Lung (tissue), 12 donors: Measurements from ENCODE around the gene NT5M. TPM values are rescaled to one million over a fixed set of nuclear protein-coding genes. Genes with fewer than 3 reads are reported as not detected.

Experiments
- ATAC-seq: fragments of 200-7000 bp; cut with Tn5 transposase; one replicate; pipeline ENCODE4 v1.9.1; 2020; ENCODE audit warnings: moderate number of reproducible peaks; ENCODE audit not compliant: insufficient read depth, low FRiP score
- DNase-seq, 3 donors: peaks; one replicate each; pipeline ENCODE4 v3.0.0-alpha.2; 2013 to 2017
- H3K27ac ChIP-seq, 2 donors: one replicate each; pipeline ENCODE4 v1.5.1; 2013; ENCODE audit warnings: mild to moderate bottlenecking in 2 of 2, moderate library complexity in 2 of 2, control low read depth in 1 of 2, inconsistent platforms in 1 of 2, low read depth in 1 of 2, low read length in 1 of 2
- H3K27me3 ChIP-seq, 3 donors: one replicate each; pipeline ENCODE4 v1.5.1; 2013; ENCODE audit warnings: low read length in 2 of 3; ENCODE audit not compliant: control insufficient read depth in 3 of 3, insufficient read depth in 3 of 3
- H3K36me3 ChIP-seq, 4 donors: one replicate each; pipeline ENCODE4 v1.5.1; 2013; ENCODE audit warnings: low read length in 4 of 4, mild to moderate bottlenecking in 1 of 4, moderate library complexity in 1 of 4; ENCODE audit not compliant: control insufficient read depth in 4 of 4, insufficient read depth in 4 of 4
- H3K4me1 ChIP-seq, 5 donors: one replicate each; pipeline ENCODE4 v1.5.1; 2013; ENCODE audit warnings: low read length in 5 of 5, mild to moderate bottlenecking in 2 of 5, moderate library complexity in 1 of 5; ENCODE audit not compliant: control insufficient read depth in 5 of 5, insufficient read depth in 5 of 5
- H3K4me3 ChIP-seq: one replicate; pipeline ENCODE4 v1.5.1; 2013; ENCODE audit warnings: mild to moderate bottlenecking, control low read depth, moderate library complexity
- H3K9ac ChIP-seq, 2 donors: one replicate each; pipeline ENCODE4 v1.5.1; 2013; ENCODE audit warnings: low read length in 2 of 2, control low read depth in 1 of 2; ENCODE audit not compliant: insufficient read depth in 1 of 2
- H3K9me3 ChIP-seq, 4 donors: one replicate each; pipeline ENCODE4 v1.5.1; 2013; ENCODE audit warnings: low read length in 3 of 4, mild to moderate bottlenecking in 1 of 4, moderate library complexity in 1 of 4; ENCODE audit not compliant: control insufficient read depth in 4 of 4, insufficient read depth in 3 of 4
- CTCF ChIP-seq: IDR thresholded peaks from 2 replicates; pipeline ENCODE4 v1.5.1; 2012; ENCODE audit warnings: mild to moderate bottlenecking; ENCODE audit errors: control extremely low read depth, extremely low read depth
- WGBS, 2 donors: extraction: QIAGEN DNeasy Blood & Tissue Kit; methylation state at CpG; one replicate each; pipeline ENCODE4 v1.1.7; 2013; 5-methylcytosine and 5-hydroxymethylcytosine counted together
- polyA plus RNA-seq, 2 donors: library from polyadenylated mRNA; stranded (reverse); fragments of 200-250 nt; gene quantifications; one replicate each; pipeline ENCODE4 v1.2.1, GENCODE V29; 2013
- total RNA-seq, 2 donors: library from RNA; depleted of rRNA in 1 of 2; stranded (reverse); fragments of >200 nt in 1 of 2; gene quantifications; one replicate each; pipeline ENCODE4 v1.2.1, GENCODE V29; 2014 to 2021
- donor health status: control.
- donor health status: control.
- donor health status: Bipolar disorder and iron deficiency.
- donor health status: healthy.
- donor health status: DM: yes; HTN: yes; CAD: no.

NT5M gene
- total and polyA plus RNA-seq, 4 donors = 1.7 to 2.8 (median 2.1) TPM

- no peak overlapping the region for H3K27ac ChIP-seq
- TF ChIP-seq CTCF = no peak
- H3K4me3 ChIP-seq = no peak overlapping the region
- no peaks in the 10 kb centered on the region for H3K36me3 ChIP-seq
- no peaks in the 10 kb centered on the region for H3K27me3 ChIP-seq
- H3K9ac ChIP-seq = no peak overlapping the region
- 76 to 89% methylated on average over 13 of the region's 13 CpGs for WGBS, 2 donors
- ATAC-seq (no peak), DNase-seq (no peak)
- peaks cover 0 to 11% (median 0%) of the 10 kb centered on the region in 5 donors for H3K4me1 ChIP-seq
- H3K9me3 ChIP-seq = no peaks in the 10 kb centered on the region
These were observed 40.1 kb downstream of the NT5M start for GRCh38 chr17:17343160-17343735.

- Histone ChIP-seq H3K27me3 (no peaks in the 10 kb centered on the region), H3K9ac (no peak overlapping the region), H3K36me3 (no peaks in the 10 kb centered on the region), H3K27ac (no peak overlapping the region), H3K4me3 (no peak overlapping the region), H3K9me3 (no peaks in the 10 kb centered on the region), H3K4me1 (peaks cover 0 to 14% (median 0%) of the 10 kb centered on the region in 5 donors)
- no peak for DNase-seq
- no peak for TF ChIP-seq CTCF
- WGBS, 2 donors = 93 to 96% methylated on average over 13 to 14 of the region's 14 CpGs
- no peak for ATAC-seq
These were observed 40.8 kb downstream of the NT5M start for GRCh38 chr17:17343896-17344506.

- no peak for ATAC-seq
- TF ChIP-seq CTCF = no peak
- no peaks in the 10 kb centered on the region for H3K36me3 ChIP-seq
- no peaks in the 10 kb centered on the region for H3K27me3 ChIP-seq
- DNase-seq = no peak
- no peaks in the 10 kb centered on the region for H3K9me3 ChIP-seq
- no peak overlapping the region for H3K9ac ChIP-seq
- no peak overlapping the region for H3K27ac ChIP-seq
- WGBS, 2 donors = 90 to 91% methylated on average over 14 of the region's 14 CpGs
- H3K4me3 ChIP-seq = no peak overlapping the region
- H3K4me1 ChIP-seq = peaks cover 0 to 17% (median 0%) of the 10 kb centered on the region in 5 donors
These were observed 41.5 kb downstream of the NT5M start for GRCh38 chr17:17344507-17345293.
